MM.1S (cell line): ENCODE results near the gene FBXO8.

ENCODE experiments used
- DNase-seq: peaks from one replicate; pipeline ENCODE4 v3.0.0-alpha.2; 2015
- H2AFZ ChIP-seq: fragments of 300-600 bp; sonication (generic); 2 replicates; pipeline ENCODE4 v1.6.0; 2016; ENCODE audit warnings: antibody characterized with exemption, low read length
- H3F3A ChIP-seq: fragments of 300-600 bp; sonication (generic); 2 replicates; pipeline ENCODE4 v1.6.1; 2016; ENCODE audit warnings: mild to moderate bottlenecking, antibody characterized with exemption, low read length, moderate library complexity, mixed read lengths; ENCODE audit not compliant: insufficient read depth
- H3K27ac ChIP-seq: fragments of 300-600 bp; sonication (generic); 2 replicates; pipeline ENCODE4 v1.5.1; 2016; ENCODE audit warnings: mild to moderate bottlenecking, low read length
- H3K27me3 ChIP-seq: fragments of 300-600 bp; sonication (generic); replicated peaks from 2 replicates; pipeline ENCODE4 v1.6.0; 2016; ENCODE audit warnings: low read length; ENCODE audit not compliant: insufficient read depth
- H3K36me3 ChIP-seq: fragments of 300-600 bp; sonication (generic); replicated peaks from 2 replicates; pipeline ENCODE4 v1.6.1; 2016; ENCODE audit warnings: mild to moderate bottlenecking, low read length, mixed read lengths; ENCODE audit not compliant: insufficient read depth
- H3K4me1 ChIP-seq: fragments of 300-600 bp; sonication (generic); 2 replicates; pipeline ENCODE4 v1.6.1; 2016; ENCODE audit warnings: low read length, mixed read lengths
- H3K4me2 ChIP-seq: fragments of 300-600 bp; sonication (generic); 2 replicates; pipeline ENCODE4 v1.6.0; 2016; ENCODE audit warnings: low read depth, low read length
- H3K4me3 ChIP-seq: fragments of 300-600 bp; sonication (generic); 2 replicates; pipeline ENCODE4 v1.5.1; 2016; ENCODE audit warnings: low read length, mixed read lengths
- H3K79me2 ChIP-seq: fragments of 300-600 bp; sonication (generic); 2 replicates; pipeline ENCODE4 v1.6.1; 2016; ENCODE audit warnings: mixed run types, low read length, mixed read lengths
- H3K9ac ChIP-seq: fragments of 300-600 bp; sonication (generic); 2 replicates; pipeline ENCODE4 v1.6.1; 2016; ENCODE audit warnings: low read length, mixed read lengths
- H3K9me2 ChIP-seq: fragments of 300-600 bp; sonication (generic); replicated peaks from 2 replicates; pipeline ENCODE4 v1.6.1; 2016; ENCODE audit warnings: mild to moderate bottlenecking, low read length, mixed read lengths; ENCODE audit not compliant: insufficient read depth
- H3K9me3 ChIP-seq: fragments of 300-600 bp; sonication (generic); replicated peaks from 2 replicates; pipeline ENCODE4 v1.6.1; 2016; ENCODE audit warnings: mild to moderate bottlenecking, low read length, mixed read lengths; ENCODE audit not compliant: insufficient read depth
- H4K20me1 ChIP-seq: fragments of 300-600 bp; sonication (generic); 2 replicates; pipeline ENCODE4 v1.6.1; 2016; ENCODE audit warnings: mild to moderate bottlenecking, low read length, moderate library complexity, mixed read lengths; ENCODE audit not compliant: insufficient read depth
- EZH2 ChIP-seq: fragments of 300-600 bp; sonication (generic); optimal IDR thresholded peaks from 2 replicates; pipeline ENCODE3; 2017; ENCODE audit warnings: low read depth, mild to moderate bottlenecking, antibody characterized with exemption, low read length, mixed read lengths
- EZH2phosphoT487 ChIP-seq: fragments of 300-600 bp; sonication (generic); IDR thresholded peaks from 2 replicates; pipeline ENCODE4 v1.6.1; 2018; ENCODE audit warnings: antibody characterized with exemption, low read length
- TF ChIP-seq, protein P1 (sequence below): fragments of 300-600 bp; sonication (generic); IDR thresholded peaks from 2 replicates; pipeline ENCODE4 v1.5.1; 2016; ENCODE audit warnings: antibody characterized with exemption, low read length, mixed read lengths

Gene FBXO8, protein sequence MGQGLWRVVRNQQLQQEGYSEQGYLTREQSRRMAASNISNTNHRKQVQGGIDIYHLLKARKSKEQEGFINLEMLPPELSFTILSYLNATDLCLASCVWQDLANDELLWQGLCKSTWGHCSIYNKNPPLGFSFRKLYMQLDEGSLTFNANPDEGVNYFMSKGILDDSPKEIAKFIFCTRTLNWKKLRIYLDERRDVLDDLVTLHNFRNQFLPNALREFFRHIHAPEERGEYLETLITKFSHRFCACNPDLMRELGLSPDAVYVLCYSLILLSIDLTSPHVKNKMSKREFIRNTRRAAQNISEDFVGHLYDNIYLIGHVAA

DNA sequence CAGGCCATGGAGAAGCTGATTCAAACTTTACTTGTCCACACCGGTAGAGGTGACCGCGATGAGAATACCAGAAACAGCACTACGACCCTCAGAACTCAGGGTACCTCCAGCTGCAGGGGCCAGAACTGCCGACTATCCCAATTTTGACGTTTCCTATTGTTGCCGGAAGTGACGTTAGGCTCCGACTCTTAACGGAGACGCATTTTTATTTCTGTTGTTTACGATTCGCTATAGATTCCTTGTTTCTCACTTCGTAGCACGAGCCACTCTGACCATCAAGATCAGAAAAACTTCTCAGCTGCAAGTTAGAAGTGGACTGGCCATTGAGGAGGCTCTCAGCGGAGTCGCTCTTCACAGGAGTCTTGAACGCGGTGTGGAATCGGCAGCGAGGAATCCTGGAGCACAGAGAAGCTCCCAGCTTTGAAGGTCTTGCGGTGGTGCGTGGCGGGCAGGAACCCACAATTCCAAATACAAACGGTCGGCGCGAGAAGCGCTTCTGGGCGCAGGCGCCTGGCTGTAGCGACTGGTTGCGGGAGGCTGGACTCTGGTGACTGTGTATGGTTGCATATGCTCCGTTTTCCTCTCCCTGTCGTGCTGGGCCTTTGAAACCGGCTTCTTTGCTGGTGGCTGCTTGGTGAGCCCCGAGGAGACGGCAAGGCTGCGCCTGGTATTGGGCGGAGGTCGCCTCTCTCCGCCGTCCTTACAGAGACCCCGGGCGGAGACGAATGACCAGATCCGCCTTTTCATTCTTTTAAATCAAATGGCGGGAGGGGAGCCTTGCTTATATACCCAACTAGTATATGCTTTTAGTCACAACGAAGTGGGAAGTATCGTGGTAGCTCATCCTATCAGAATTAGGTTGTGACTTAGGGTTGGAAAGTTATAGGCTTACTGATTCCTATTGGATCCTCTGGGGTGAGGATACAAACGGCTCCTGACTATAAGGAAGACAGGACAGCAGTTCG lies at the start of gene FBXO8, which contains the start of gene CEP44:
Gene FBXO8 (minus strand): TSS at position 161 of the 965 bp plus-strand sequence. CDS start 20,575 bp downstream, outside the sequence.
Gene CEP44 (plus strand): TSS at position 405 of the 965 bp plus-strand sequence. CDS start 15,211 bp downstream, outside the sequence.
- peaks cover 86% of the 10 kb centered on the region for H3K79me2 ChIP-seq
- H3K9me2 ChIP-seq: no peaks in the 10 kb centered on the region
- DNase-seq: peak; percentile 78
- H3K27ac ChIP-seq: peak within 1 kb of the TSS; percentile 97
- TF ChIP-seq, protein P1, sequence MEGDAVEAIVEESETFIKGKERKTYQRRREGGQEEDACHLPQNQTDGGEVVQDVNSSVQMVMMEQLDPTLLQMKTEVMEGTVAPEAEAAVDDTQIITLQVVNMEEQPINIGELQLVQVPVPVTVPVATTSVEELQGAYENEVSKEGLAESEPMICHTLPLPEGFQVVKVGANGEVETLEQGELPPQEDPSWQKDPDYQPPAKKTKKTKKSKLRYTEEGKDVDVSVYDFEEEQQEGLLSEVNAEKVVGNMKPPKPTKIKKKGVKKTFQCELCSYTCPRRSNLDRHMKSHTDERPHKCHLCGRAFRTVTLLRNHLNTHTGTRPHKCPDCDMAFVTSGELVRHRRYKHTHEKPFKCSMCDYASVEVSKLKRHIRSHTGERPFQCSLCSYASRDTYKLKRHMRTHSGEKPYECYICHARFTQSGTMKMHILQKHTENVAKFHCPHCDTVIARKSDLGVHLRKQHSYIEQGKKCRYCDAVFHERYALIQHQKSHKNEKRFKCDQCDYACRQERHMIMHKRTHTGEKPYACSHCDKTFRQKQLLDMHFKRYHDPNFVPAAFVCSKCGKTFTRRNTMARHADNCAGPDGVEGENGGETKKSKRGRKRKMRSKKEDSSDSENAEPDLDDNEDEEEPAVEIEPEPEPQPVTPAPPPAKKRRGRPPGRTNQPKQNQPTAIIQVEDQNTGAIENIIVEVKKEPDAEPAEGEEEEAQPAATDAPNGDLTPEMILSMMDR: no peak
- TF ChIP-seq EZH2phosphoT487 (no peak), EZH2 (no peak)
- H3K4me3 ChIP-seq: peak within 1 kb of the TSS; percentile 92
- no peaks in the 10 kb centered on the region for H3K27me3 ChIP-seq
- H3K36me3 ChIP-seq: no peaks in the 10 kb centered on the region
- peak within 1 kb of the TSS; percentile 99 for H3K9ac ChIP-seq
- H4K20me1 ChIP-seq: no peaks in the 10 kb centered on the region
- H3F3A ChIP-seq: peaks cover 8% of the 10 kb centered on the region; the same call in 1 of the 2 replicates
- H3K9me3 ChIP-seq: no peaks in the 10 kb centered on the region
- H2AFZ ChIP-seq: peak within 1 kb of the TSS; percentile 94
- peaks cover 11% of the 10 kb centered on the region; the same call in 1 of the 2 replicates for H3K4me1 ChIP-seq
- H3K4me2 ChIP-seq: peak within 1 kb of the TSS; percentile 77

- Histone ChIP-seq H3K79me2 (no peaks in the 10 kb centered on the region), H3K4me1 (no peaks in the 10 kb centered on the region), H3K4me2 (no peak overlapping the region), H3K27me3 (no peaks in the 10 kb centered on the region), H3K9me2 (no peaks in the 10 kb centered on the region), H3F3A (no peaks in the 10 kb centered on the region), H3K4me3 (no peak overlapping the region), H3K27ac (no peak overlapping the region), H3K9me3 (no peaks in the 10 kb centered on the region), H2AFZ (no peak overlapping the region), H3K36me3 (no peaks in the 10 kb centered on the region), H3K9ac (no peak overlapping the region), H4K20me1 (no peaks in the 10 kb centered on the region)
- DNase-seq: no peak
- TF ChIP-seq EZH2phosphoT487: no peak
- TF ChIP-seq, protein P1: no peak
- TF ChIP-seq EZH2: no peak
These were observed 49.5 kb upstream of the FBXO8 start for GRCh38 chr4:174332741-174333493.

GRCh38 chr4:174324725-174325124 lies 41.3 kb upstream of the FBXO8 start:
- Histone ChIP-seq H3K79me2 (no peaks in the 10 kb centered on the region), H3F3A (no peaks in the 10 kb centered on the region), H3K9me3 (no peaks in the 10 kb centered on the region), H3K4me1 (no peaks in the 10 kb centered on the region), H3K27me3 (no peaks in the 10 kb centered on the region), H3K4me2 (no peak overlapping the region), H3K4me3 (no peak overlapping the region), H3K9me2 (no peaks in the 10 kb centered on the region), H3K27ac (no peak overlapping the region), H2AFZ (no peak overlapping the region), H4K20me1 (no peaks in the 10 kb centered on the region), H3K9ac (no peak overlapping the region), H3K36me3 (no peaks in the 10 kb centered on the region)
- TF ChIP-seq EZH2: no peak
- TF ChIP-seq, protein P1: no peak
- TF ChIP-seq EZH2phosphoT487: no peak
- no peak for DNase-seq
